ENCODE results near the gene TRIM63.
A peak's percentile ranks its signal among the peaks of the same experiment; 100 is the strongest.
"Not testable (repeated sequence)": the region's sequence is repeated elsewhere in the genome, so short reads cannot be mapped to it uniquely, and the experiment has no call there.

TRIM63 gene

DNA sequence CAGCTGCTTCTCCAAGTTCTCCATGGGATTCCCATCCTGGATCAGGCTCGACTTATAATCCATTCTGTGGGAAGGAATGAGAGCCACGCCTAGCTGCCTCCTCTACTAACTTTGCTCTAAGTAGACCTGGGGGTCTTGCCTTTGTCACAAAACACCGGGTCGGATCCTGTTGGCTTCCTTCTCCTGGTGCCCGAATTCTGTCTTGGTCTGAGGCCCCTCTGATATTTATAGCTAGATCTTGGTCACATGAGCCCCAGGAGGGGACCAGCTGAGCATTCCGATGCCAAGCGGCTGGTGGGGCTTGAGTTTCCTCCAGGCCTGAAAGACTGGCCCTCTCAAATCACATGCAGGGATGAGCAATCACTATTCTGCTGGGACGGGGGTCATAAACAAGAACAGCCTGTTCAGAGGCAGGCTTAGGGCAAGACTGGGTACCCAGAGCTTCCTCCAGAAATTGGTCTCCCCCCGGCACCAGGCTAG lies at the start of gene TRIM63:
Gene TRIM63, minus strand, starts transcription at position 199 of the 480 bp plus-strand sequence. Its CDS starts 136 bp downstream, at position 63.
- H3K4me3 ChIP-seq (ENCODE audit: low read depth in 1 of 2, low read length in 2 of 2), result no peak within 1 kb of the TSS
- H3K27ac ChIP-seq (ENCODE audit: low read depth, low read length), result no peak within 1 kb of the TSS
- H3K36me3 ChIP-seq (ENCODE audit: control insufficient read depth in 1 of 2, insufficient read depth in 2 of 2, low read length in 2 of 2), result no peaks in the 10 kb centered on the region

GRCh38 chr1:26114165-26114927 lies 46.9 kb upstream of the TRIM63 start:
- H3K36me3 ChIP-seq (ENCODE audit: control insufficient read depth in 1 of 2, insufficient read depth in 2 of 2, low read length in 2 of 2), result peaks cover 6 to 34% of the 10 kb centered on the region in 2 donors
- no peak overlapping the region for H3K27ac ChIP-seq (ENCODE audit: low read depth, low read length)
- peak overlapping the region; percentile 9 to 80 for H3K9ac ChIP-seq (ENCODE audit: low read depth in 1 of 2, low read length in 2 of 2)

More for the DNA sequence above, at the start of gene TRIM63:
- H3K4me1 ChIP-seq (ENCODE audit: control insufficient read depth in 1 of 2, insufficient read depth in 2 of 2, low read length in 2 of 2), result no peaks in the 10 kb centered on the region
- H3K9ac ChIP-seq (ENCODE audit: low read depth in 1 of 2, low read length in 2 of 2), result no peak within 1 kb of the TSS
- no peaks in the 10 kb centered on the region for H3K9me3 ChIP-seq (ENCODE audit: control insufficient read depth in 1 of 2, low read length in 2 of 2)
- peaks cover 0 to 6% of the 10 kb centered on the region in 2 donors for H3K27me3 ChIP-seq (ENCODE audit: control insufficient read depth in 1 of 2, insufficient read depth in 2 of 2, low read length in 2 of 2)

GRCh38 chr1:26112407-26112775 lies 45.0 kb upstream of the TRIM63 start:
- Histone ChIP-seq H3K4me3 (ENCODE audit: low read depth in 1 of 2, low read length in 2 of 2) (peak overlapping the region; percentile 97 to 98), H3K27ac (ENCODE audit: low read depth, low read length) (peak overlapping the region; percentile 95), H3K36me3 (ENCODE audit: control insufficient read depth in 1 of 2, insufficient read depth in 2 of 2, low read length in 2 of 2) (peaks cover 0 to 19% of the 10 kb centered on the region in 2 donors), H3K4me1 (ENCODE audit: control insufficient read depth in 1 of 2, insufficient read depth in 2 of 2, low read length in 2 of 2) (peaks cover 25 to 37% of the 10 kb centered on the region in 2 donors), H3K27me3 (ENCODE audit: control insufficient read depth in 1 of 2, insufficient read depth in 2 of 2, low read length in 2 of 2) (no peaks in the 10 kb centered on the region), H3K9me3 (ENCODE audit: control insufficient read depth in 1 of 2, low read length in 2 of 2) (no peaks in the 10 kb centered on the region), H3K9ac (ENCODE audit: low read depth in 1 of 2, low read length in 2 of 2) (peak overlapping the region; percentile 80 to 83)

More at GRCh38 chr1:26114165-26114927, 46.9 kb upstream of the TRIM63 start:
- H3K27me3 ChIP-seq (ENCODE audit: control insufficient read depth in 1 of 2, insufficient read depth in 2 of 2, low read length in 2 of 2), result no peaks in the 10 kb centered on the region
- peak overlapping the region; percentile 21 to 37 for H3K4me3 ChIP-seq (ENCODE audit: low read depth in 1 of 2, low read length in 2 of 2)
- H3K4me1 ChIP-seq (ENCODE audit: control insufficient read depth in 1 of 2, insufficient read depth in 2 of 2, low read length in 2 of 2), result peaks cover 25 to 37% of the 10 kb centered on the region in 2 donors
- H3K9me3 ChIP-seq (ENCODE audit: control insufficient read depth in 1 of 2, low read length in 2 of 2), result no peaks in the 10 kb centered on the region

DNA sequence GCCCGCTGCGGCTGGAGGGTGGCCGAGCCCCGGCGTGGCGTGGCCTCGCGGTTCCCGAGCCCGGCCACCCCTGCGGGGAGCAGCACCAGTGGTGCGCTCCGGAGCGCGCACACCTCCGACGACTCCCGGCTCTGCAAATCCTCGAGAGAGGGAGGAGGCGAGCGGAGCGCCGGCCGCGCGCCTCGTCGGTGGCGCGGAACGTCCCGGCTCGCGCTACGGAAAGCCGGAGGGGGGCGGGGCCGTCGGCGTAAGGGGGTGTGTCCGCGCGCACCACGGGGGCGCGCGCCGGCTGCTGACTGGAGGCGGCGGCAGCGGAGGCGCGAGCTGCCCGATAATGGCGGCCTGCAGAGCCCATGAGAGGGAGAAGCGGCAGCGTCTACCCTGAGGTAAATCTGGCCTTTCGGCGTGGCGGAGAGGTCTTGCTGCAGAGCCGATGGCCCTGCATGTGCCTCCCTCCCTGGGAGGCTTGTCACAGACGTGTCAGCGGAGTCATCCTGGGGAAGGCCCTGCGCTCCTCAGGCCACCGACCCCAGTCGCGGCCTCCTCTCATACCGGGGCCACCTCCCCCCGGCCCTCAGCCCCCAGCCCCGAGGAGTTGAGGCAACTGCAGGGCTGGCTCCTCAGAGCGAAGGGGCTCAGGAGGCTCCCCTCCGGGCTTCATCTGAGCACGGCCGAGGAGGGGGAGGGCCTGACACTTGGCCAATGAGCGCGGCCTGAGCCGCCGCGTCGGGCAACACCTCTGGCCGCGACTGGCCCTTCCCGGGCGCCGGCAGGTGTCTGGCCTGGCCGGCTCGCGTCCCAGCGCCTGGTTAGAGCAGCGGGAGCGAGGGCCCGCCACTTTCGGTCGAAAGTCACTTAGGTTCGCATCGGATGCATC lies 44.3 kb upstream of the TRIM63 start, which contains the start of gene PDIK1L:
Gene PDIK1L, plus strand, starts transcription at position 295 of the 877 bp plus-strand sequence. CDS start 2,485 bp downstream, outside the sequence.
- H3K9me3 ChIP-seq (ENCODE audit: control insufficient read depth in 1 of 2, low read length in 2 of 2), result no peaks in the 10 kb centered on the region
- H3K4me1 ChIP-seq (ENCODE audit: control insufficient read depth in 1 of 2, insufficient read depth in 2 of 2, low read length in 2 of 2), result peaks cover 25 to 37% of the 10 kb centered on the region in 2 donors
- H3K9ac ChIP-seq (ENCODE audit: low read depth in 1 of 2, low read length in 2 of 2), result peak within 1 kb of the TSS; percentile 87 to 88
- peak within 1 kb of the TSS; percentile 97 to 98 for H3K4me3 ChIP-seq (ENCODE audit: low read depth in 1 of 2, low read length in 2 of 2)
- H3K27me3 ChIP-seq (ENCODE audit: control insufficient read depth in 1 of 2, insufficient read depth in 2 of 2, low read length in 2 of 2), result no peaks in the 10 kb centered on the region
- H3K36me3 ChIP-seq (ENCODE audit: control insufficient read depth in 1 of 2, insufficient read depth in 2 of 2, low read length in 2 of 2), result peaks cover 0 to 15% of the 10 kb centered on the region in 2 donors
- H3K27ac ChIP-seq (ENCODE audit: low read depth, low read length), result peak within 1 kb of the TSS; percentile 95

GRCh38 chr1:26110731-26111529 lies 43.5 kb upstream of the TRIM63 start:
- H3K36me3 ChIP-seq (ENCODE audit: control insufficient read depth in 1 of 2, insufficient read depth in 2 of 2, low read length in 2 of 2), result peaks cover 0 to 14% of the 10 kb centered on the region in 2 donors
- peak overlapping the region; percentile 77 to 97 for H3K4me3 ChIP-seq (ENCODE audit: low read depth in 1 of 2, low read length in 2 of 2)
- H3K9ac ChIP-seq (ENCODE audit: low read depth in 1 of 2, low read length in 2 of 2), result peak overlapping the region; percentile 87 to 88
- H3K4me1 ChIP-seq (ENCODE audit: control insufficient read depth in 1 of 2, insufficient read depth in 2 of 2, low read length in 2 of 2), result peaks cover 25 to 37% of the 10 kb centered on the region in 2 donors
- no peaks in the 10 kb centered on the region for H3K27me3 ChIP-seq (ENCODE audit: control insufficient read depth in 1 of 2, insufficient read depth in 2 of 2, low read length in 2 of 2)
- peak overlapping the region; percentile 85 for H3K27ac ChIP-seq (ENCODE audit: low read depth, low read length)
- H3K9me3 ChIP-seq (ENCODE audit: control insufficient read depth in 1 of 2, low read length in 2 of 2), result no peaks in the 10 kb centered on the region

- Histone ChIP-seq H3K4me1 (ENCODE audit: control insufficient read depth in 1 of 2, insufficient read depth in 2 of 2, low read length in 2 of 2) (peaks cover 19 to 30% of the 10 kb centered on the region in 2 donors), H3K9me3 (ENCODE audit: control insufficient read depth in 1 of 2, low read length in 2 of 2) (no peaks in the 10 kb centered on the region), H3K4me3 (ENCODE audit: low read depth in 1 of 2, low read length in 2 of 2) (no peak overlapping the region), H3K36me3 (ENCODE audit: control insufficient read depth in 1 of 2, insufficient read depth in 2 of 2, low read length in 2 of 2) (peaks cover 0 to 6% of the 10 kb centered on the region in 2 donors), H3K27me3 (ENCODE audit: control insufficient read depth in 1 of 2, insufficient read depth in 2 of 2, low read length in 2 of 2) (no peaks in the 10 kb centered on the region), H3K9ac (ENCODE audit: low read depth in 1 of 2, low read length in 2 of 2) (peak overlapping the region in 1 of 2 donors; percentile 87), H3K27ac (ENCODE audit: low read depth, low read length) (no peak overlapping the region)
Measured at GRCh38 chr1:26109229-26110164, 42.1 kb upstream of the TRIM63 start.

DNA sequence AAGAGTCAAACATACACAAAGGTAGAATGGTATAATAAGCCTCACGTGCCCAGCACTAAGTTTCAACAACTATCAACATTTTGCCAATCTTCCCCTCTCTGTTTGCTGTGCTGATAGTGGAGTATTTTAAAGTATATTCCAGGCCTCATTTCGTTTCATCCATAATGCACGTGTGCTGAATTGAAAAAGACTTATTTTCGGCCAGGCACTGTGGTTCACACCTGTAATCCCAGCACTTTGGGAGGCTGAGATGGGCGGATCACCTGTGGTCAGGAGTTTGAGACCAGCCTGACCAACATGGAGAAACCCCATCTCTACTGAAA lies 37.8 kb upstream of the TRIM63 start:
- not testable (repeated sequence) for H3K4me1 ChIP-seq (ENCODE audit: control insufficient read depth in 1 of 2, insufficient read depth in 2 of 2, low read length in 2 of 2); H3K4me3 ChIP-seq (ENCODE audit: low read depth in 1 of 2, low read length in 2 of 2); H3K9me3 ChIP-seq (ENCODE audit: control insufficient read depth in 1 of 2, low read length in 2 of 2); H3K27me3 ChIP-seq (ENCODE audit: control insufficient read depth in 1 of 2, insufficient read depth in 2 of 2, low read length in 2 of 2); H3K36me3 ChIP-seq (ENCODE audit: control insufficient read depth in 1 of 2, insufficient read depth in 2 of 2, low read length in 2 of 2); H3K9ac ChIP-seq (ENCODE audit: low read depth in 1 of 2, low read length in 2 of 2); H3K27ac ChIP-seq (ENCODE audit: low read depth, low read length)

DNA sequence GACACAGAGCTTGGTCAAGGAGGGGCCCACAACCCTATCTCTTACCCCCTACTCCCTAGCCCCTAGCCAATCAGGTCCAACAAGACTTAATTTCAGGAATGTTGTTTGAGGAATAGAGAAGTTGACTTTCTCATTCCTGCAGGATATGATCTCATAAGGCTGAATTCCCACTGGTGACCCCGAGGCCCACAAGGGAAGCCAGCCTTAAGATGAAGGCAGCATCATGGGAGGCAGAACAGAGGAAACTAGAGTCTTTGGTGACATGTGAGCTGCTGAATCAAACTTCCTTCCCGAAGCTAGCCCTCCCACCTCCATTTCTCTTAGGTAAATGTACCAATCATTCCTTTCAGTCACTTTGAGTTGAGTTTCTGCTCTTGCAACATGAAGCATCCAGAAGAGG lies 35.1 kb upstream of the TRIM63 start:
- H3K9ac ChIP-seq (ENCODE audit: low read depth in 1 of 2, low read length in 2 of 2), result no peak overlapping the region
- H3K36me3 ChIP-seq (ENCODE audit: control insufficient read depth in 1 of 2, insufficient read depth in 2 of 2, low read length in 2 of 2), result no peaks in the 10 kb centered on the region
- no peaks in the 10 kb centered on the region for H3K9me3 ChIP-seq (ENCODE audit: control insufficient read depth in 1 of 2, low read length in 2 of 2)
- no peaks in the 10 kb centered on the region for H3K4me1 ChIP-seq (ENCODE audit: control insufficient read depth in 1 of 2, insufficient read depth in 2 of 2, low read length in 2 of 2)
- H3K27ac ChIP-seq (ENCODE audit: low read depth, low read length), result no peak overlapping the region
- no peaks in the 10 kb centered on the region for H3K27me3 ChIP-seq (ENCODE audit: control insufficient read depth in 1 of 2, insufficient read depth in 2 of 2, low read length in 2 of 2)
- H3K4me3 ChIP-seq (ENCODE audit: low read depth in 1 of 2, low read length in 2 of 2), result no peak overlapping the region

- Histone ChIP-seq H3K27me3 (ENCODE audit: control insufficient read depth in 1 of 2, insufficient read depth in 2 of 2, low read length in 2 of 2) (no peaks in the 10 kb centered on the region), H3K9me3 (ENCODE audit: control insufficient read depth in 1 of 2, low read length in 2 of 2) (no peaks in the 10 kb centered on the region), H3K4me1 (ENCODE audit: control insufficient read depth in 1 of 2, insufficient read depth in 2 of 2, low read length in 2 of 2) (no peaks in the 10 kb centered on the region), H3K36me3 (ENCODE audit: control insufficient read depth in 1 of 2, insufficient read depth in 2 of 2, low read length in 2 of 2) (no peaks in the 10 kb centered on the region), H3K4me3 (ENCODE audit: low read depth in 1 of 2, low read length in 2 of 2) (no peak overlapping the region), H3K9ac (ENCODE audit: low read depth in 1 of 2, low read length in 2 of 2) (no peak overlapping the region), H3K27ac (ENCODE audit: low read depth, low read length) (no peak overlapping the region)
Measured at GRCh38 chr1:26102119-26102518, 34.7 kb upstream of the TRIM63 start.

Measured in duodenal mucosa (tissue), 2 donors.